Measurements from ENCODE around the gene UBA52. TPM values are rescaled to one million over a fixed set of nuclear protein-coding genes. Genes with fewer than 3 reads are reported as not detected.

The UBA52 gene
- polyA plus RNA-seq, 1 of the 3 experiments (the other 2 are of a cell fraction) = 2,690 TPM

- no peak for DNase-seq
- Histone ChIP-seq H3K79me2 (ENCODE audit: insufficient read depth) (peaks cover 22% of the 10 kb centered on the region), H2AFZ (ENCODE audit: low read depth) (no peak overlapping the region), H3K9ac (no peak overlapping the region), H3K27me3 (ENCODE audit: insufficient read depth) (no peaks in the 10 kb centered on the region), H3K4me2 (no peak overlapping the region), H3K36me3 (replicated peaks in 1 of 2; ENCODE audit: control insufficient read depth in 1 of 2, insufficient read depth in 2 of 2, low read length in 1 of 2) (peaks cover 34 to 38% of the 10 kb centered on the region in 2 experiments), H3K4me1 (ENCODE audit: control insufficient read depth in 1 of 2, insufficient read depth in 2 of 2, low read depth in 1 of 2, low read length in 1 of 2) (peaks cover 10 to 12% of the 10 kb centered on the region in 2 experiments; a peak in 3 of 4 replicates), H3K27ac (ENCODE audit: low read depth in 2 of 2, low read length in 1 of 2) (no peak overlapping the region), H3F3A (replicated peaks; ENCODE audit: insufficient read depth) (peaks cover 34% of the 10 kb centered on the region), H3K9me3 (no peaks in the 10 kb centered on the region), H3K9me2 (no peaks in the 10 kb centered on the region), H4K20me1 (ENCODE audit: insufficient read depth) (peaks cover 29% of the 10 kb centered on the region), H3K4me3 (ENCODE audit: low read depth in 2 of 2, low read length in 1 of 2) (no peak overlapping the region)
- POLR2A ChIA-PET = interaction anchor here (1.0 to 3.5 kb wide), 2 partner anchors 11 to 13 kb away, joined by 3 to 14 read pairs; partner anchors contain the start of gene REX1BD
- WGBS (ENCODE audit: low lambda C conversion rate) = 90% methylated on average over 21 of the region's 21 CpGs
- TF ChIP-seq ELF1 (IDR thresholded peaks at IDR 0.05) (no peak), TCF12 (IDR thresholded peaks at IDR 0.05) (no peak), MEF2A (IDR thresholded peaks at IDR 0.05; ENCODE audit: borderline replicate concordance, low read depth) (no peak), FOXM1 (IDR thresholded peaks at IDR 0.05; ENCODE audit: low read depth) (no peak), RXRA (IDR thresholded peaks at IDR 0.05; ENCODE audit: borderline replicate concordance, low read depth) (no peak), FOSL2 (IDR thresholded peaks at IDR 0.05; ENCODE audit: borderline replicate concordance, low read depth) (no peak), GABPA (IDR thresholded peaks at IDR 0.05; ENCODE audit: low read depth) (no peak), PBX3 (IDR thresholded peaks at IDR 0.05) (no peak), USF1 (IDR thresholded peaks at IDR 0.05; ENCODE audit: borderline replicate concordance, low read depth) (no peak), NRF1 (IDR thresholded peaks at IDR 0.05; ENCODE audit: low read depth, low read length) (no peak), RAD21 (IDR thresholded peaks at IDR 0.05; ENCODE audit: low read length) (no peak), GATA2 (CRISPR knock-in tag; IDR thresholded peaks at IDR 0.05) (no peak), ZBTB33 (IDR thresholded peaks at IDR 0.05; ENCODE audit: borderline replicate concordance, low read depth) (no peak), CTCF (IDR thresholded peaks at IDR 0.05) (no peak)
- CTCF ChIA-PET = interaction anchor here (2.5 to 3.7 kb wide), 2 partner anchors 10 to 13 kb away, joined by 14 to 22 read pairs; partner anchors contain the start of gene REX1BD
Observed at GRCh38 chr19:18577365-18577914, 5.8 kb downstream of the UBA52 start.
